ENCODE data around the gene RBFOX1. TPM values are rescaled to one million over a fixed set of nuclear protein-coding genes. Genes with fewer than 3 reads are reported as not detected.

The RBFOX1 gene
- total RNA-seq, 1 donor from 2014 or later, result not detected

DNA sequence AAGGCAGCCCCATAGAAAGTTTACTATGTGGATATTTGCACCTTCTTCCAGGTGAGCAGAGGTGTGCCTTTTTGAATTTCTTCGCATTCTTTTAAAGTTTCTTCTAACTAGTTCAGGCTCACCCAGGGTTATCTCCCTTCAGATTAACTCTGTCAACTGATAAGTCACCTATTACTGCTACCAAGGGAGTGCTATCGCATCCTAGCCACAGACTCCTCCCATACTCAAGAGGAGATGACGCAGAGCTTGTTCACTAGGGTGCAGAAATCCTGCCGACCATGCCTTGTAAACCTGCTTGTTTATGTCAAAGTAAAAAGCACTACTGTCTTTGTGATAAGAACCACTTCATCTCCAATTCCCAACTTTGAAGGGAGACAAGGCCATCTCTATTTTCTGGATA is 390.1 kb downstream of the RBFOX1 start:
- Histone ChIP-seq H3K4me3 (no peak overlapping the region), H3K4me1 (no peaks in the 10 kb centered on the region), H3K27ac (no peak overlapping the region), H3K9me3 (no peaks in the 10 kb centered on the region), H3K27me3 (no peaks in the 10 kb centered on the region), H3K36me3 (no peaks in the 10 kb centered on the region)
- intact Hi-C loops (cut with DNase I), result no loop called here
- TF ChIP-seq, protein P1, sequence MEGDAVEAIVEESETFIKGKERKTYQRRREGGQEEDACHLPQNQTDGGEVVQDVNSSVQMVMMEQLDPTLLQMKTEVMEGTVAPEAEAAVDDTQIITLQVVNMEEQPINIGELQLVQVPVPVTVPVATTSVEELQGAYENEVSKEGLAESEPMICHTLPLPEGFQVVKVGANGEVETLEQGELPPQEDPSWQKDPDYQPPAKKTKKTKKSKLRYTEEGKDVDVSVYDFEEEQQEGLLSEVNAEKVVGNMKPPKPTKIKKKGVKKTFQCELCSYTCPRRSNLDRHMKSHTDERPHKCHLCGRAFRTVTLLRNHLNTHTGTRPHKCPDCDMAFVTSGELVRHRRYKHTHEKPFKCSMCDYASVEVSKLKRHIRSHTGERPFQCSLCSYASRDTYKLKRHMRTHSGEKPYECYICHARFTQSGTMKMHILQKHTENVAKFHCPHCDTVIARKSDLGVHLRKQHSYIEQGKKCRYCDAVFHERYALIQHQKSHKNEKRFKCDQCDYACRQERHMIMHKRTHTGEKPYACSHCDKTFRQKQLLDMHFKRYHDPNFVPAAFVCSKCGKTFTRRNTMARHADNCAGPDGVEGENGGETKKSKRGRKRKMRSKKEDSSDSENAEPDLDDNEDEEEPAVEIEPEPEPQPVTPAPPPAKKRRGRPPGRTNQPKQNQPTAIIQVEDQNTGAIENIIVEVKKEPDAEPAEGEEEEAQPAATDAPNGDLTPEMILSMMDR (IDR thresholded peaks at IDR 0.05), result no peak
- DNase-seq (ENCODE audit: low spot score in 2 of 2), result no peak

DNA sequence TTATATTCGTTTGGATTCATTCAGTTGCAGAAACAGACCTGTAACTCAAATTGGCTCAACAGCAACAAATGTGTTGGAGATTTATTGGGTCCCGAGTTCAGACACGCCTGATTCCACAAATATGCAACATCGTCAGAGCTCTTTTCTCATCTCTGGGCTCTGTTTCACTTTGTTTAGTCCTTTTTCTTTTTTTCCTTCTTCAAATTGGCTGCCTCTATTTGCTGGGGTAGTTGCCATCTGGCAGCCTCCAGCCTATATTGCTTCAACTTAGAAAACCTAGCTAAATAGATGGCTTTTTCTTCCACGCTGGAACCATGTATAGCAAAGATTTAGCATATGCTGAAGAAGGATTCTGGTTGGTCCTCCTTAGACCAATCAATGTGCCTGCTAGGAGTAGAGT is 398.5 kb downstream of the RBFOX1 start:
- H3K27ac ChIP-seq, result no peak overlapping the region
- H3K4me3 ChIP-seq, result no peak overlapping the region
- H3K9me3 ChIP-seq, result no peaks in the 10 kb centered on the region
- no peaks in the 10 kb centered on the region for H3K4me1 ChIP-seq
- H3K36me3 ChIP-seq, result no peaks in the 10 kb centered on the region
- TF ChIP-seq, protein P1 (IDR thresholded peaks at IDR 0.05), result no peak
- intact Hi-C loops (cut with DNase I), result no loop called here
- no peak for DNase-seq (ENCODE audit: low spot score in 2 of 2)
- no peaks in the 10 kb centered on the region for H3K27me3 ChIP-seq

- Histone ChIP-seq H3K4me3 (no peak overlapping the region), H3K27ac (no peak overlapping the region), H3K36me3 (no peaks in the 10 kb centered on the region), H3K9me3 (no peaks in the 10 kb centered on the region), H3K27me3 (no peaks in the 10 kb centered on the region), H3K4me1 (no peaks in the 10 kb centered on the region)
- TF ChIP-seq, protein P1 (IDR thresholded peaks at IDR 0.05), result no peak
- intact Hi-C loops (cut with DNase I), result no loop called here
- no peak for DNase-seq (ENCODE audit: low spot score in 2 of 2)
Measured at GRCh38 chr16:7736138-7736665, 403.6 kb downstream of the RBFOX1 start.

DNA sequence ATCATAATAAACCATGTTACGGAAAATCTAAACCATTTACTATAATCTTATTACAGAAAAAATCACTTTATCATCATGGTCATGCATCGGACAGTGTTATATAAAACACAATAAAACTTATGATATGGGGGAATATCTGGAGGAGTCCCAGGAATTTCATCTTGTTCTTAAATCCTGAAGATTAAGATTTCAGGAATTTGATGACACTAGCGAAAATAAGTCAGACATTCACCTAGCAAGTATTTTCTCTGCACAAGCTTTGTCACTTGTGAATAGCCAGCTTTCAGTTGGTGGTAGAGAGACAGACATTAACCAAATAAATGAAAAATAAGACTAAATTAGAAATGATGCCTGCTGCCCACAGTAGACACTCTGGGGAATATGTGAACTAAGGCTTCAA is 410.0 kb downstream of the RBFOX1 start:
- Histone ChIP-seq H3K27me3 (no peaks in the 10 kb centered on the region), H3K4me3 (no peak overlapping the region), H3K36me3 (no peaks in the 10 kb centered on the region), H3K4me1 (no peaks in the 10 kb centered on the region), H3K9me3 (no peaks in the 10 kb centered on the region), H3K27ac (no peak overlapping the region)
- no peak for DNase-seq (ENCODE audit: low spot score in 2 of 2)
- intact Hi-C loops (cut with DNase I), result no loop called here
- TF ChIP-seq, protein P1 (IDR thresholded peaks at IDR 0.05), result no peak

- Histone ChIP-seq H3K4me3 (no peak overlapping the region), H3K4me1 (no peaks in the 10 kb centered on the region), H3K27me3 (no peaks in the 10 kb centered on the region), H3K9me3 (no peaks in the 10 kb centered on the region), H3K27ac (no peak overlapping the region), H3K36me3 (no peaks in the 10 kb centered on the region)
- TF ChIP-seq, protein P1 (IDR thresholded peaks at IDR 0.05), result no peak
- no peak for DNase-seq (ENCODE audit: low spot score in 2 of 2)
- intact Hi-C loops (cut with DNase I), result no loop called here
Measured at GRCh38 chr16:7744546-7745264, 412.1 kb downstream of the RBFOX1 start.
